H1 (cell line): ENCODE data around the gene CYBRD1.

Experiments
- CHD2 ChIP-seq: IDR thresholded peaks from 2 replicates; pipeline ENCODE4 v1.6.1; 2012; ENCODE audit warnings: low read length, improper control_type of control experiment
- EGR1 ChIP-seq: IDR thresholded peaks from 2 replicates; pipeline ENCODE4 v1.6.1; 2011; ENCODE audit warnings: low read depth, low read length, borderline replicate concordance
- EP300 ChIP-seq, 2 experiments: IDR thresholded peaks; 1 replicate in 1 of 2; 2 replicates in 1 of 2; pipeline ENCODE4 v1.6.1; 2011 to 2012; ENCODE audit warnings: low read depth in 2 of 2, low read length in 2 of 2, mild to moderate bottlenecking in 2 of 2, borderline replicate concordance in 1 of 2, inconsistent platforms in 1 of 2, moderate library complexity in 1 of 2
- EZH2 ChIP-seq: fragments of 200-600 bp; sonication (generic); IDR thresholded peaks from 2 replicates; pipeline ENCODE4 v1.7.1; 2012; ENCODE audit warnings: low read depth, mild to moderate bottlenecking, moderate library complexity, low read length, inconsistent platforms; ENCODE audit not compliant: severe bottlenecking
- FOSL1 ChIP-seq: IDR thresholded peaks from 2 replicates; pipeline ENCODE4 v1.6.1; 2011; ENCODE audit warnings: mild to moderate bottlenecking, low read depth, low read length, moderate library complexity; ENCODE audit not compliant: insufficient read depth
- HDAC2 ChIP-seq, 2 experiments: fragments of 300-600 bp in 1 of 2; sonication (generic) in 1 of 2; IDR thresholded peaks; 2 replicates each; pipeline ENCODE4 v1.6.1; 2011 to 2012; ENCODE audit warnings: low read depth in 2 of 2, low read length in 2 of 2, mild to moderate bottlenecking in 2 of 2, moderate library complexity in 2 of 2, borderline replicate concordance in 1 of 2, inconsistent platforms in 1 of 2
- HDAC6 ChIP-seq: IDR thresholded peaks from one replicate; pipeline ENCODE4 v1.7.1; 2012; ENCODE audit warnings: low read depth, mild to moderate bottlenecking, inconsistent platforms, low read length, moderate library complexity
- JUND ChIP-seq: IDR thresholded peaks from 2 replicates; pipeline ENCODE4 v1.6.1; 2011; ENCODE audit warnings: mild to moderate bottlenecking, improper control_type of control experiment, low read length
- PHF8 ChIP-seq: fragments of 200-600 bp; sonication (generic); conservative IDR thresholded peaks from 2 replicates; pipeline ENCODE4 v1.7.1; 2012; ENCODE audit warnings: low read depth, mild to moderate bottlenecking, inconsistent platforms, low read length, moderate library complexity
- RNF2 ChIP-seq: fragments of 200-900, 300-1000 bp; sonication (generic); IDR thresholded peaks from 2 replicates; pipeline ENCODE4 v1.7.1; 2016; ENCODE audit warnings: borderline replicate concordance, low read depth, mild to moderate bottlenecking, antibody characterized with exemption, low read length; ENCODE audit not compliant: poor library complexity, severe bottlenecking; ENCODE audit errors: missing control alignments
- RXRA ChIP-seq: IDR thresholded peaks from 2 replicates; pipeline ENCODE4 v1.6.1; 2011; ENCODE audit warnings: low read depth, mild to moderate bottlenecking, low read length, moderate library complexity; ENCODE audit not compliant: insufficient read depth
- TCF12 ChIP-seq: IDR thresholded peaks from 2 replicates; pipeline ENCODE4 v1.6.1; 2011; ENCODE audit warnings: low read depth, mild to moderate bottlenecking, low read length
- TF ChIP-seq, protein P1 (sequence below), 3 experiments: IDR thresholded peaks; 1 replicate in 2 of 3; 2 replicates in 1 of 3; pipeline versions ENCODE4 v1.5.1 to v1.6.1; 2011; ENCODE audit warnings: low read length in 3 of 3, mild to moderate bottlenecking in 3 of 3, inconsistent platforms in 2 of 3, low read depth in 1 of 3, moderate library complexity in 1 of 3; ENCODE audit not compliant: insufficient read depth in 1 of 3; ENCODE audit errors: control extremely low read depth in 1 of 3

DNA sequence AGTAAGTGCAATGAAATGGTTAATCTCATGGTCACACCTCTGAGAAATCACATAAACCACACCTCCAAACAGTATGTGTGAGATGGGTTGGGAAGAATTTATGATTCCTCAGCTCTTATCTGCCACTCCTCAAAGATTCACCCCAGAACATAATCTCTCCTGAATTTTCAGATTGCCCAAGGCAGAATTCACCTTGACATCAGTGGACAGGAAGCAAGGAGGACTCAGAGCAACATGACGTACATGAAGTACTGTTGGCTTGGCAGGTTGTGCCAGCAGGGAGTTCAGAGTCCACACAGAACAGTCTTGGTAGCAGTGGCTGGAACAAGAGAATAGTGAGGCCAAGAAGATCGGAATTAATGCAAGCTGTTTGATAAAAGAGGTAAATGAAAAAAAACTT lies 31.7 kb upstream of the CYBRD1 start:
- TF ChIP-seq, protein P1, sequence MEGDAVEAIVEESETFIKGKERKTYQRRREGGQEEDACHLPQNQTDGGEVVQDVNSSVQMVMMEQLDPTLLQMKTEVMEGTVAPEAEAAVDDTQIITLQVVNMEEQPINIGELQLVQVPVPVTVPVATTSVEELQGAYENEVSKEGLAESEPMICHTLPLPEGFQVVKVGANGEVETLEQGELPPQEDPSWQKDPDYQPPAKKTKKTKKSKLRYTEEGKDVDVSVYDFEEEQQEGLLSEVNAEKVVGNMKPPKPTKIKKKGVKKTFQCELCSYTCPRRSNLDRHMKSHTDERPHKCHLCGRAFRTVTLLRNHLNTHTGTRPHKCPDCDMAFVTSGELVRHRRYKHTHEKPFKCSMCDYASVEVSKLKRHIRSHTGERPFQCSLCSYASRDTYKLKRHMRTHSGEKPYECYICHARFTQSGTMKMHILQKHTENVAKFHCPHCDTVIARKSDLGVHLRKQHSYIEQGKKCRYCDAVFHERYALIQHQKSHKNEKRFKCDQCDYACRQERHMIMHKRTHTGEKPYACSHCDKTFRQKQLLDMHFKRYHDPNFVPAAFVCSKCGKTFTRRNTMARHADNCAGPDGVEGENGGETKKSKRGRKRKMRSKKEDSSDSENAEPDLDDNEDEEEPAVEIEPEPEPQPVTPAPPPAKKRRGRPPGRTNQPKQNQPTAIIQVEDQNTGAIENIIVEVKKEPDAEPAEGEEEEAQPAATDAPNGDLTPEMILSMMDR (IDR thresholded peaks at IDR 0.05; ENCODE audit: control extremely low read depth in 1 of 3, insufficient read depth in 1 of 3, low read depth in 1 of 3, low read length in 3 of 3): no peak
- TF ChIP-seq RXRA (no peak), EGR1 (no peak), EP300 (IDR thresholded peaks at IDR 0.05; ENCODE audit: borderline replicate concordance in 1 of 2, low read depth in 2 of 2, low read length in 2 of 2) (no peak), CHD2 (no peak), EZH2 (no peak), HDAC6 (no peak), RNF2 (no peak), JUND (no peak), HDAC2 (IDR thresholded peaks at IDR 0.05; ENCODE audit: borderline replicate concordance in 1 of 2, low read depth in 2 of 2, low read length in 2 of 2) (no peak), TCF12 (no peak), PHF8 (no peak), FOSL1 (no peak)
